Epithelial cell of proximal tubule (primary cell): ENCODE data around the gene DCAF4L1. TPM values are rescaled to one million over a fixed set of nuclear protein-coding genes. Genes with fewer than 3 reads are reported as not detected.

Experiments used
- DNase-seq: peaks from one replicate; pipeline ENCODE4 v3.0.0-alpha.2; 2011; ENCODE audit warnings: low read depth
- H3K4me3 ChIP-seq: 2 replicates; pipeline ENCODE4 v1.5.1; 2011; ENCODE audit warnings: low read depth, mild to moderate bottlenecking, low read length
- CTCF ChIP-seq: conservative IDR thresholded peaks from 2 replicates; pipeline ENCODE4 v1.5.1; 2012; ENCODE audit warnings: low read depth, mild to moderate bottlenecking, low read length
- total RNA-seq: library from RNA; depleted of rRNA; stranded (reverse); fragments of >200 nt; gene quantifications from 2 replicates; pipeline ENCODE4 v1.2.3, GENCODE V29; 2015

Gene DCAF4L1
- total RNA-seq, 1 donor from 2014 or later: not detected

- no peak overlapping the region for H3K4me3 ChIP-seq
- DNase-seq: no peak
- TF ChIP-seq CTCF: no peak
Observed at GRCh38 chr4:41998019-41998418, 16.5 kb downstream of the DCAF4L1 start.

- TF ChIP-seq CTCF: no peak
- DNase-seq: no peak
Observed at GRCh38 chr4:41999321-41999720, 17.8 kb downstream of the DCAF4L1 start.

GRCh38 chr4:42008011-42008786 is 26.6 kb downstream of the DCAF4L1 start:
- TF ChIP-seq CTCF: no peak
- no peak for DNase-seq
- H3K4me3 ChIP-seq: no peak overlapping the region

More at GRCh38 chr4:41999321-41999720, 17.8 kb downstream of the DCAF4L1 start:
- no peak overlapping the region for H3K4me3 ChIP-seq

- H3K4me3 ChIP-seq: no peak overlapping the region
- TF ChIP-seq CTCF: no peak
- DNase-seq: no peak
Observed at GRCh38 chr4:42015438-42015837, 33.9 kb downstream of the DCAF4L1 start.

GRCh38 chr4:42018451-42018850 is 36.9 kb downstream of the DCAF4L1 start:
- TF ChIP-seq CTCF: no peak
- no peak overlapping the region for H3K4me3 ChIP-seq
- DNase-seq: no peak

Other genes with a start within 250 kb of the DCAF4L1 start
- gene PHOX2B, start 233.0 kb upstream of the DCAF4L1 start, total RNA-seq: not detected in 2 replicates
- gene TMEM33, start 46.3 kb upstream of the DCAF4L1 start, total RNA-seq: 39.2 and 43.2 TPM in 2 replicates
- gene SLC30A9, start 8.8 kb downstream of the DCAF4L1 start, total RNA-seq: 53.6 and 57.6 TPM in 2 replicates
- gene BEND4, start 170.9 kb downstream of the DCAF4L1 start, total RNA-seq: 0.06 and 0.14 TPM in 2 replicates